Measurements from ENCODE around the gene FAM193A. TPM values are rescaled to one million over a fixed set of nuclear protein-coding genes. Genes with fewer than 3 reads are reported as not detected.

FAM193A gene
- polyA plus RNA-seq, 1 of the 3 experiments (the other 2 are of a cell fraction) = 9.2 TPM

DNA sequence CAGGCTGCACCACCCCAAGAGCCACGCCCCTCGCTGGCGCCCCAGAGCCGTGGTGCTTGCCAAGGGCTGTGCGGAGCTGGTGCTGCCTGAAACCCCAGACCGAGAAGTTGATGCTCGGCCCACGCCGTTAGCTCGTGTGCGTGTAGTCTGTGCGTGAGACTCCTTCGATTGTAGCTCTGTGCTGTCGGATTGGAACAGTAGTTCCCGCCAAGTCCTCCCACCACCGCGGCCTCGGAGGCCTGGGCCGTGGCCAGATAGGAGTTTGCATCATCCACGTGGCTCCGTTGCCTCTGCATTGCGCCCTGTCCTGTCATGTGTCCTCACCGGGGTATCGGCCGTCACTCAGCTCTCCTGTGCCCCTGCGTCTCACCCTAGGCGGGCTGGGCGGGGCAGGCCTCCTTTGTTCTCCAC is 195.5 kb downstream of the FAM193A start:
- Histone ChIP-seq H3K9me2 (no peaks in the 10 kb centered on the region), H3K9me3 (0 out of 2 replicates have a peak, but pooled peaks cover 2% of the 10 kb centered on the region), H3K79me2 (ENCODE audit: insufficient read depth) (no peaks in the 10 kb centered on the region), H3K27ac (ENCODE audit: low read depth in 2 of 2, low read length in 1 of 2) (no peak overlapping the region), H3K4me3 (ENCODE audit: low read depth in 2 of 2, low read length in 1 of 2) (no peak overlapping the region), H2AFZ (ENCODE audit: low read depth) (no peak overlapping the region), H3K27me3 (ENCODE audit: insufficient read depth) (no peaks in the 10 kb centered on the region), H3K4me1 (ENCODE audit: control insufficient read depth in 1 of 2, insufficient read depth in 2 of 2, low read depth in 1 of 2, low read length in 1 of 2) (no peaks in the 10 kb centered on the region; a peak in 1 of 4 replicates), H4K20me1 (ENCODE audit: insufficient read depth) (no peaks in the 10 kb centered on the region), H3K4me2 (no peak overlapping the region), H3F3A (replicated peaks; ENCODE audit: insufficient read depth) (peaks cover 14% of the 10 kb centered on the region), H3K9ac (no peak overlapping the region), H3K36me3 (replicated peaks in 1 of 2; ENCODE audit: control insufficient read depth in 1 of 2, insufficient read depth in 2 of 2, low read length in 1 of 2) (peaks cover 18 to 41% of the 10 kb centered on the region in 2 experiments)
- DNase-seq = no peak
- POLR2A ChIA-PET = interaction anchor here (1.6 kb wide), 1 partner anchor 24 kb away, joined by 3 read pairs; the partner anchor contains the start of gene TNIP2
- CTCF ChIA-PET = no interaction called here
- 95% methylated on average over 28 of the region's 28 CpGs for WGBS (ENCODE audit: low lambda C conversion rate)
- TF ChIP-seq FOXM1 (IDR thresholded peaks at IDR 0.05; ENCODE audit: low read depth) = no peak
- TF ChIP-seq MAX (IDR thresholded peaks at IDR 0.05; ENCODE audit: low read depth) = no peak
- TF ChIP-seq, protein P1, sequence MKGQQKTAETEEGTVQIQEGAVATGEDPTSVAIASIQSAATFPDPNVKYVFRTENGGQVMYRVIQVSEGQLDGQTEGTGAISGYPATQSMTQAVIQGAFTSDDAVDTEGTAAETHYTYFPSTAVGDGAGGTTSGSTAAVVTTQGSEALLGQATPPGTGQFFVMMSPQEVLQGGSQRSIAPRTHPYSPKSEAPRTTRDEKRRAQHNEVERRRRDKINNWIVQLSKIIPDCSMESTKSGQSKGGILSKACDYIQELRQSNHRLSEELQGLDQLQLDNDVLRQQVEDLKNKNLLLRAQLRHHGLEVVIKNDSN (IDR thresholded peaks at IDR 0.05; ENCODE audit: borderline replicate concordance, low read depth) = no peak
- TF ChIP-seq EZH2phosphoT487 (IDR thresholded peaks at IDR 0.05; ENCODE audit: borderline replicate concordance, low read depth) = no peak
- TF ChIP-seq POLR2AphosphoS5 (IDR thresholded peaks at IDR 0.05; ENCODE audit: low read depth, low read length) = no peak
- TF ChIP-seq JUND (IDR thresholded peaks at IDR 0.05) = no peak
- no peak for TF ChIP-seq SIN3A (IDR thresholded peaks at IDR 0.05; ENCODE audit: borderline replicate concordance, low read depth, low read length)
- TF ChIP-seq REST (IDR thresholded peaks at IDR 0.05; ENCODE audit: low read depth, low read length) = no peak
- no peak for TF ChIP-seq CHD2 (IDR thresholded peaks at IDR 0.05; ENCODE audit: low read length, partially characterized antibody)
- TF ChIP-seq, protein P2, sequence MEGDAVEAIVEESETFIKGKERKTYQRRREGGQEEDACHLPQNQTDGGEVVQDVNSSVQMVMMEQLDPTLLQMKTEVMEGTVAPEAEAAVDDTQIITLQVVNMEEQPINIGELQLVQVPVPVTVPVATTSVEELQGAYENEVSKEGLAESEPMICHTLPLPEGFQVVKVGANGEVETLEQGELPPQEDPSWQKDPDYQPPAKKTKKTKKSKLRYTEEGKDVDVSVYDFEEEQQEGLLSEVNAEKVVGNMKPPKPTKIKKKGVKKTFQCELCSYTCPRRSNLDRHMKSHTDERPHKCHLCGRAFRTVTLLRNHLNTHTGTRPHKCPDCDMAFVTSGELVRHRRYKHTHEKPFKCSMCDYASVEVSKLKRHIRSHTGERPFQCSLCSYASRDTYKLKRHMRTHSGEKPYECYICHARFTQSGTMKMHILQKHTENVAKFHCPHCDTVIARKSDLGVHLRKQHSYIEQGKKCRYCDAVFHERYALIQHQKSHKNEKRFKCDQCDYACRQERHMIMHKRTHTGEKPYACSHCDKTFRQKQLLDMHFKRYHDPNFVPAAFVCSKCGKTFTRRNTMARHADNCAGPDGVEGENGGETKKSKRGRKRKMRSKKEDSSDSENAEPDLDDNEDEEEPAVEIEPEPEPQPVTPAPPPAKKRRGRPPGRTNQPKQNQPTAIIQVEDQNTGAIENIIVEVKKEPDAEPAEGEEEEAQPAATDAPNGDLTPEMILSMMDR (IDR thresholded peaks at IDR 0.05) = no peak
- no peak for TF ChIP-seq NFIC (IDR thresholded peaks at IDR 0.05; ENCODE audit: borderline replicate concordance)
- no peak for TF ChIP-seq RFX5 (IDR thresholded peaks at IDR 0.05; ENCODE audit: low read length)

Data from SK-N-SH (cell line).